ENCODE measurements around the gene C1orf232.
A peak's percentile ranks its signal among the peaks of the same experiment; 100 is the strongest.

C1orf232 gene

DNA sequence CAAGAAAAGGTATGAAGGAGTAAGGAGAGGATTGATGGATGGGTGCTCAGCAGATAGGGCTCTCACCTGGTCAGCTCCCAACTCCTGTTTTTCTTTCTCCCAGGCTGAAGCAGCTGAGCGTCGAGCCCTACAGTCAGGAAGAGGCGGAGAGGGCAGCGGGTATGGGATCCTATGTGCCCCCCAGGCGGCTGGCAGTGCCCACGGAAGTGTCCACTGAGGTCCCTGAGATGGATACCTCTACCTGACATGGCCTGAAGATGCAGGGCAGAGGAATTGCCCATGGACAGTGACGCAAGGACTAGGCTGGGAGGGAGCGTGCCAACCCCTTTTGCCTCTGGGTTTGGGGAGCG is 1.7 kb upstream of the C1orf232 start:
- peak overlapping the region; percentile 70 to 87 for H3K4me3 ChIP-seq (ENCODE audit: low read length in 2 of 2)
- peak overlapping the region; percentile 86 for H2AK5ac ChIP-seq (ENCODE audit: low read depth, low read length)
- no peak for DNase-seq (ENCODE audit: low spot score)
- peaks cover 0 to 3% (median 0%) of the 10 kb centered on the region in 3 experiments for H3K27me3 ChIP-seq (ENCODE audit: control insufficient read depth in 3 of 3, insufficient read depth in 3 of 3, low read depth in 1 of 3, low read length in 3 of 3)
- no peak overlapping the region for H2BK15ac ChIP-seq (ENCODE audit: low read length)
- no CpG with 5 or more reads among the region's 9 CpGs for WGBS, 2 donors (ENCODE audit: extremely low coverage in 2 of 2, insufficient read length in 2 of 2, insufficient replicate concordance in 1 of 2)
- no peaks in the 10 kb centered on the region for H3K9me3 ChIP-seq (replicated peaks in 1 of 2; ENCODE audit: control insufficient read depth in 2 of 2, insufficient read depth in 1 of 2, low read depth in 1 of 2, low read length in 2 of 2)
- no peak overlapping the region for H3K14ac ChIP-seq (ENCODE audit: low read length)
- no peak overlapping the region for H2BK12ac ChIP-seq (ENCODE audit: low read length)
- no peak overlapping the region for H4K8ac ChIP-seq (ENCODE audit: low read depth, low read length)
- H4K91ac ChIP-seq (ENCODE audit: low read depth, low read length, poor library complexity), result no peak overlapping the region
- no peak overlapping the region for H3K27ac ChIP-seq (replicated peaks; ENCODE audit: low read length)
- H2BK5ac ChIP-seq (ENCODE audit: low read length), result no peak overlapping the region
- H3K4ac ChIP-seq (ENCODE audit: low read length), result no peak overlapping the region
- no peak overlapping the region for H2BK120ac ChIP-seq (ENCODE audit: low read depth, low read length)
- peak overlapping the region; percentile 97 for H2AFZ ChIP-seq (ENCODE audit: low read length)
- peak overlapping the region; percentile 98 for H3K4me2 ChIP-seq (ENCODE audit: insufficient read depth, low read length, poor library complexity, severe bottlenecking)
- H3K79me1 ChIP-seq (ENCODE audit: low read depth, low read length), result peaks cover 8% of the 10 kb centered on the region
- H3K4me1 ChIP-seq (ENCODE audit: control insufficient read depth in 2 of 2, insufficient read depth in 1 of 2, low read depth in 1 of 2, low read length in 2 of 2), result peaks cover 23 to 36% of the 10 kb centered on the region in 2 donors
- H3K9ac ChIP-seq (ENCODE audit: low read depth, low read length, poor library complexity), result no peak overlapping the region
- no peak overlapping the region for H3K23ac ChIP-seq (ENCODE audit: low read depth, low read length, poor library complexity)
- no peak overlapping the region for H3K18ac ChIP-seq (ENCODE audit: low read length)
- peaks cover 7 to 11% of the 10 kb centered on the region in 2 donors for H3K36me3 ChIP-seq (replicated peaks in 1 of 2; ENCODE audit: control insufficient read depth in 2 of 2, insufficient read depth in 2 of 2, low read length in 2 of 2)

DNA sequence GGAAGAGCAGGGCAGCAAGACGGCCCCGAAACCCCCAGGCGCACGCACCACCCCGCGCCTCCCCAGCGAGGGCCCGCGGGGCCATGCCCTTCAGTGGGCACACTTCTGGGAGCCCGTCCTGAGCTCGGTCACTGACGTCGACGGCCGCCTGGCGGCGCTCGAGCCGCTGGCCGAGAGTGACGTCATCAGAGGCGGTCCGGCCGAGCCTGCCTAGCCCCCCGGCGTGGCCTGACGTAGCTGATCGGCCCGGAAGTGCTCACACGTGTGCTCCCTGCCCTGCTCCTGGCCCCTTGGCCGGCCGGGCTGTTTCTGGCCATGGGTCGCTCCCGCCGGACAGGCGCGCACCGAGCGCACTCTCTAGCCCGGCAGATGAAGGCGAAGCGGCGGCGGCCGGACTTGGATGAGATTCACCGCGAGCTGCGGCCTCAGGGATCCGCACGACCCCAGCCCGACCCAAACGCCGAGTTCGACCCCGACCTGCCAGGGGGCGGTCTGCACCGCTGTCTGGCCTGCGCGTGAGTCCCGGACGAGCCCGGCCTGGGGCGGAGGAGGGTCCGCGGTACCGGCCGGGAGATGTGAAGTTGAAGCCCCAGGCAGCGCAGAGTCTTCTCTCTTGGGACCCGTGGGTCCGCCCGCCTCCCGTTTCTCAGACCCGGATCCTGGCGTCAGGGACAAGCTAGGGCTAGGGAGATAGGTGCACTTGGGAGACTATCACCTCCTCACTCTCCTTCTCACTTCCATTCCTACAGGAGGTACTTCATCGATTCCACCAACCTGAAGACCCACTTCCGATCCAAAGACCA is 1.1 kb upstream of the C1orf232 start, which contains the start of gene ZNF593:
ZNF593 (plus strand) TSS at position 240 of the 803 bp plus-strand sequence; CDS start at position 316, 76 bp downstream.
- DNase-seq (ENCODE audit: low spot score), result peak; percentile 82
- no CpG with 5 or more reads among the region's 76 CpGs for WGBS, 2 donors (ENCODE audit: extremely low coverage in 2 of 2, insufficient read length in 2 of 2, insufficient replicate concordance in 1 of 2)

DNA sequence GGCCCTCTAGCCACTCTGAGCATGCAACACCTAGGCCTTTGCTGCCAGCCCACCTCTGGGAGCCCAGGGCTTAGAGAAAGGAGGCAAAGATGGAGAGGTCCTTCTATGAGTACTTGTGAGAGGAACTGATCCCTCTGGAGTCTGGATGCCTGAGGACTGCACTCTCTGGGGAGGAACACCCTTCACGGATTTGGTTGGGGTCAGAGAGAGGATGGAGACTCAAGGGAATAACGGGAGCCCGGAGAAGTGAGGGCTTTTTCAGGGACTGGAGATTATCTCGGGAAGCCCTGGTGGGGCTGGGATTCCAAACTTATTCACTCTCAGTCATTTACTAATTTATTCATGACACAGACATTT is 413 bp upstream of the C1orf232 start:
- Histone ChIP-seq H4K91ac (ENCODE audit: low read depth, low read length, poor library complexity) (no peak overlapping the region), H3K4me2 (ENCODE audit: insufficient read depth, low read length, poor library complexity, severe bottlenecking) (peak overlapping the region; percentile 98), H3K4me1 (ENCODE audit: control insufficient read depth in 2 of 2, insufficient read depth in 1 of 2, low read depth in 1 of 2, low read length in 2 of 2) (peaks cover 28 to 46% of the 10 kb centered on the region in 2 donors), H3K27me3 (ENCODE audit: control insufficient read depth in 3 of 3, insufficient read depth in 3 of 3, low read depth in 1 of 3, low read length in 3 of 3) (peaks cover 0 to 3% (median 0%) of the 10 kb centered on the region in 3 experiments), H3K4ac (ENCODE audit: low read length) (no peak overlapping the region), H2AFZ (ENCODE audit: low read length) (peak overlapping the region; percentile 97), H2BK120ac (ENCODE audit: low read depth, low read length) (no peak overlapping the region), H4K8ac (ENCODE audit: low read depth, low read length) (no peak overlapping the region), H2BK12ac (ENCODE audit: low read length) (no peak overlapping the region), H2BK15ac (ENCODE audit: low read length) (no peak overlapping the region), H2AK5ac (ENCODE audit: low read depth, low read length) (peak overlapping the region; percentile 0), H3K36me3 (replicated peaks in 1 of 2; ENCODE audit: control insufficient read depth in 2 of 2, insufficient read depth in 2 of 2, low read length in 2 of 2) (peaks cover 7 to 11% of the 10 kb centered on the region in 2 donors), H3K9ac (ENCODE audit: low read depth, low read length, poor library complexity) (no peak overlapping the region), H3K18ac (ENCODE audit: low read length) (no peak overlapping the region), H3K23ac (ENCODE audit: low read depth, low read length, poor library complexity) (no peak overlapping the region), H2BK5ac (ENCODE audit: low read length) (peak overlapping the region; percentile 99), H3K27ac (replicated peaks; ENCODE audit: low read length) (peak overlapping the region; percentile 53), H3K14ac (ENCODE audit: low read length) (no peak overlapping the region), H3K4me3 (ENCODE audit: low read length in 2 of 2) (peak overlapping the region in 1 of 2 donors; percentile 70), H3K9me3 (replicated peaks in 1 of 2; ENCODE audit: control insufficient read depth in 2 of 2, insufficient read depth in 1 of 2, low read depth in 1 of 2, low read length in 2 of 2) (no peaks in the 10 kb centered on the region), H3K79me1 (ENCODE audit: low read depth, low read length) (peaks cover 8% of the 10 kb centered on the region)
- no CpG with 5 or more reads among the region's 4 CpGs for WGBS, 2 donors (ENCODE audit: extremely low coverage in 2 of 2, insufficient read length in 2 of 2, insufficient replicate concordance in 1 of 2)
- DNase-seq (ENCODE audit: low spot score), result no peak

More for the DNA sequence above, 1.1 kb upstream of the C1orf232 start, which contains the start of gene ZNF593:
- Histone ChIP-seq H3K9me3 (replicated peaks in 1 of 2; ENCODE audit: control insufficient read depth in 2 of 2, insufficient read depth in 1 of 2, low read depth in 1 of 2, low read length in 2 of 2) (no peaks in the 10 kb centered on the region), H3K27ac (replicated peaks; ENCODE audit: low read length) (peak within 1 kb of the TSS; percentile 53), H2AK5ac (ENCODE audit: low read depth, low read length) (peak within 1 kb of the TSS; percentile 86), H3K36me3 (replicated peaks in 1 of 2; ENCODE audit: control insufficient read depth in 2 of 2, insufficient read depth in 2 of 2, low read length in 2 of 2) (peaks cover 7 to 11% of the 10 kb centered on the region in 2 donors), H4K8ac (ENCODE audit: low read depth, low read length) (no peak within 1 kb of the TSS), H3K9ac (ENCODE audit: low read depth, low read length, poor library complexity) (peak within 1 kb of the TSS; percentile 82), H2BK120ac (ENCODE audit: low read depth, low read length) (no peak within 1 kb of the TSS), H3K23ac (ENCODE audit: low read depth, low read length, poor library complexity) (peak within 1 kb of the TSS; percentile 98), H3K4me3 (ENCODE audit: low read length in 2 of 2) (peak within 1 kb of the TSS; percentile 70 to 87), H2BK15ac (ENCODE audit: low read length) (peak within 1 kb of the TSS; percentile 38), H3K4ac (ENCODE audit: low read length) (no peak within 1 kb of the TSS), H3K79me1 (ENCODE audit: low read depth, low read length) (peaks cover 8% of the 10 kb centered on the region), H2AFZ (ENCODE audit: low read length) (peak within 1 kb of the TSS; percentile 97), H3K4me2 (ENCODE audit: insufficient read depth, low read length, poor library complexity, severe bottlenecking) (peak within 1 kb of the TSS; percentile 98), H2BK12ac (ENCODE audit: low read length) (peak within 1 kb of the TSS; percentile 59), H3K27me3 (ENCODE audit: control insufficient read depth in 3 of 3, insufficient read depth in 3 of 3, low read depth in 1 of 3, low read length in 3 of 3) (peaks cover 0 to 3% (median 0%) of the 10 kb centered on the region in 3 experiments), H3K14ac (ENCODE audit: low read length) (peak within 1 kb of the TSS; percentile 98), H4K91ac (ENCODE audit: low read depth, low read length, poor library complexity) (no peak within 1 kb of the TSS), H3K18ac (ENCODE audit: low read length) (peak within 1 kb of the TSS; percentile 95), H2BK5ac (ENCODE audit: low read length) (peak within 1 kb of the TSS; percentile 99), H3K4me1 (ENCODE audit: control insufficient read depth in 2 of 2, insufficient read depth in 1 of 2, low read depth in 1 of 2, low read length in 2 of 2) (peaks cover 24 to 42% of the 10 kb centered on the region in 2 donors)

DNA sequence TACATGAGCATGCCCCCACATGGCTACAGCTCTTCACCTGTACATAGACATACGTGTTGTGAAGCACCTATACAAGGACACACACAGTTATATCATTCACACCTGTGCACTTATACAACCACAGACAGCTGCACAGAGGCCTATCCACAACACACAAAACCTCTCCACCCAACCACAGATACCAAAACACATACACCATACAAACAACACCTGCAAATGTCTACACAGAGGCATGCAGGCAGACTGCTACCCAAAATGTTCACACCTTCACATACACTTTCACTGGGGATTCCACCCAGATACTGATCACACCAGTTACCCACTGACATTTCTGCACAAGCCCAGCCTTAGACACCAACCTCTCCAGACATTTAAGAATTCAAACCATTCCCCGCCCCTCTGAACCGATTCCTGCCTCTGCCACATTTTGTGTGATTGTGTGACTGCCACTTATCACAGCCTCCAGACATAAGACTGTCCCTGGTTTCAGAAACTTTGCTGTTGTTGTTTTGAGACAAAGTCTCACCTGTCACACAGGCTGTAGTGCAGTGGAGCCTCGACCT is 2.0 kb downstream of the C1orf232 start:
- no peak overlapping the region for H3K4ac ChIP-seq (ENCODE audit: low read length)
- H3K14ac ChIP-seq (ENCODE audit: low read length), result no peak overlapping the region
- H3K18ac ChIP-seq (ENCODE audit: low read length), result no peak overlapping the region
- peak overlapping the region; percentile 66 for H2AK5ac ChIP-seq (ENCODE audit: low read depth, low read length)
- H4K8ac ChIP-seq (ENCODE audit: low read depth, low read length), result no peak overlapping the region
- H3K9me3 ChIP-seq (replicated peaks in 1 of 2; ENCODE audit: control insufficient read depth in 2 of 2, insufficient read depth in 1 of 2, low read depth in 1 of 2, low read length in 2 of 2), result no peaks in the 10 kb centered on the region
- H3K9ac ChIP-seq (ENCODE audit: low read depth, low read length, poor library complexity), result no peak overlapping the region
- peaks cover 8% of the 10 kb centered on the region for H3K79me1 ChIP-seq (ENCODE audit: low read depth, low read length)
- WGBS, 2 donors (ENCODE audit: extremely low coverage in 2 of 2, insufficient read length in 2 of 2, insufficient replicate concordance in 1 of 2), result no CpG with 5 or more reads among the region's 4 CpGs
- no peak overlapping the region for H3K27ac ChIP-seq (replicated peaks; ENCODE audit: low read length)
- no peak overlapping the region for H2BK5ac ChIP-seq (ENCODE audit: low read length)
- no peak overlapping the region for H4K91ac ChIP-seq (ENCODE audit: low read depth, low read length, poor library complexity)
- no peak for DNase-seq (ENCODE audit: low spot score)
- H3K4me2 ChIP-seq (ENCODE audit: insufficient read depth, low read length, poor library complexity, severe bottlenecking), result no peak overlapping the region
- peaks cover 7 to 8% of the 10 kb centered on the region in 2 donors for H3K36me3 ChIP-seq (replicated peaks in 1 of 2; ENCODE audit: control insufficient read depth in 2 of 2, insufficient read depth in 2 of 2, low read length in 2 of 2)
- peaks cover 3 to 19% (median 3%) of the 10 kb centered on the region in 3 experiments for H3K27me3 ChIP-seq (ENCODE audit: control insufficient read depth in 3 of 3, insufficient read depth in 3 of 3, low read depth in 1 of 3, low read length in 3 of 3)
- no peak overlapping the region for H3K23ac ChIP-seq (ENCODE audit: low read depth, low read length, poor library complexity)
- H2BK12ac ChIP-seq (ENCODE audit: low read length), result no peak overlapping the region
- no peak overlapping the region for H3K4me3 ChIP-seq (ENCODE audit: low read length in 2 of 2)
- peak overlapping the region; percentile 90 for H2BK15ac ChIP-seq (ENCODE audit: low read length)
- H2AFZ ChIP-seq (ENCODE audit: low read length), result no peak overlapping the region
- H3K4me1 ChIP-seq (ENCODE audit: control insufficient read depth in 2 of 2, insufficient read depth in 1 of 2, low read depth in 1 of 2, low read length in 2 of 2), result peaks cover 28 to 49% of the 10 kb centered on the region in 2 donors
- no peak overlapping the region for H2BK120ac ChIP-seq (ENCODE audit: low read depth, low read length)

Measured in neuronal stem cell (in vitro differentiated cells).